AG09309 (cell line): Measurements from ENCODE around the gene SLC16A7.

Experiments
- DNase-seq: peaks from one replicate; pipeline ENCODE4 v3.0.0-alpha.2; 2010; ENCODE audit warnings: low read depth
- H3K4me3 ChIP-seq: 2 replicates; pipeline ENCODE4 v1.5.1; 2011; ENCODE audit warnings: mild to moderate bottlenecking, low read depth, low read length, moderate library complexity; ENCODE audit not compliant: control insufficient read depth
- CTCF ChIP-seq: IDR thresholded peaks from 2 replicates; pipeline ENCODE4 v1.5.1; 2011; ENCODE audit warnings: mild to moderate bottlenecking, low read depth, low read length, inconsistent platforms; ENCODE audit not compliant: insufficient read depth, control insufficient read depth; ENCODE audit errors: missing control alignments

SLC16A7 gene

GRCh38 chr12:59698600-59698999 is 102.8 kb downstream of the SLC16A7 start:
- DNase-seq, result peak; percentile 78
- no peak overlapping the region for H3K4me3 ChIP-seq
- TF ChIP-seq CTCF, result no peak

- H3K4me3 ChIP-seq, result no peak overlapping the region
- peak; percentile 78 for DNase-seq
Measured at GRCh38 chr12:59699421-59700152, 103.8 kb downstream of the SLC16A7 start.

GRCh38 chr12:59700153-59700450 is 104.3 kb downstream of the SLC16A7 start:
- H3K4me3 ChIP-seq, result no peak overlapping the region
- TF ChIP-seq CTCF, result no peak
- no peak for DNase-seq

More at GRCh38 chr12:59699421-59700152, 103.8 kb downstream of the SLC16A7 start:
- TF ChIP-seq CTCF, result no peak

- DNase-seq, result peak; percentile 52
- no peak for TF ChIP-seq CTCF
- H3K4me3 ChIP-seq, result no peak overlapping the region
Measured at GRCh38 chr12:59708064-59708463, 112.2 kb downstream of the SLC16A7 start.

GRCh38 chr12:59708484-59708883 is 112.7 kb downstream of the SLC16A7 start:
- H3K4me3 ChIP-seq, result no peak overlapping the region
- TF ChIP-seq CTCF, result no peak

GRCh38 chr12:59710004-59710628 is 114.3 kb downstream of the SLC16A7 start:
- DNase-seq, result no peak
- TF ChIP-seq CTCF, result no peak
- H3K4me3 ChIP-seq, result no peak overlapping the region

More at GRCh38 chr12:59708484-59708883, 112.7 kb downstream of the SLC16A7 start:
- DNase-seq, result no peak
